Upper lobe of right lung (tissue), 1 donor: Measurements from ENCODE around the gene RAB31. TPM values are rescaled to one million over a fixed set of nuclear protein-coding genes. Genes with fewer than 3 reads are reported as not detected.

ENCODE experiments used
- ATAC-seq: fragments of 200-7000 bp; cut with Tn5 transposase; one replicate; pipeline ENCODE4 v1.9.1; 2020; ENCODE audit warnings: mild to moderate bottlenecking, moderate library complexity
- DNase-seq: peaks from one replicate; pipeline ENCODE4 v3.0.0-alpha.2; 2020
- H3K27ac ChIP-seq: fragments of 200-600 bp; one replicate; pipeline ENCODE4 v1.8.0; 2022
- H3K27me3 ChIP-seq: fragments of 200-600 bp; one replicate; pipeline ENCODE4 v1.8.0; 2022; ENCODE audit warnings: mild to moderate bottlenecking
- H3K36me3 ChIP-seq: fragments of 200-600 bp; one replicate; pipeline ENCODE4 v1.8.0; 2022
- H3K4me1 ChIP-seq: fragments of 200-600 bp; one replicate; pipeline ENCODE4 v1.8.0; 2022
- H3K4me3 ChIP-seq: fragments of 200-600 bp; one replicate; pipeline ENCODE4 v1.8.0; 2022; ENCODE audit warnings: mild to moderate bottlenecking
- H3K9me3 ChIP-seq: fragments of 200-600 bp; one replicate; pipeline ENCODE4 v1.8.0; 2022
- CTCF ChIP-seq: fragments of 200-600 bp; IDR thresholded peaks from one replicate; pipeline ENCODE4 v1.8.0; 2022; ENCODE audit warnings: antibody characterized with exemption
- intact Hi-C: fragments of 100-400 bp; cut with DNase I; formaldehyde crosslinking; loops from one replicate; pipeline ENCODE4 v1.11.0; 2022
- total RNA-seq: library from RNA; stranded (reverse); fragmentation: NEBNext Ultra II Directional; extraction: Animal tissue kit (Norgen Biotek cat#: 25700); gene quantifications from one replicate; pipeline ENCODE4 v1.2.1, GENCODE V29; 2021
- donor health status: DM: no; HTN: yes; CAD: no; lungs with severe emphysema.

The RAB31 gene
- total RNA-seq, 1 donor from 2014 or later, result 137 TPM

DNA sequence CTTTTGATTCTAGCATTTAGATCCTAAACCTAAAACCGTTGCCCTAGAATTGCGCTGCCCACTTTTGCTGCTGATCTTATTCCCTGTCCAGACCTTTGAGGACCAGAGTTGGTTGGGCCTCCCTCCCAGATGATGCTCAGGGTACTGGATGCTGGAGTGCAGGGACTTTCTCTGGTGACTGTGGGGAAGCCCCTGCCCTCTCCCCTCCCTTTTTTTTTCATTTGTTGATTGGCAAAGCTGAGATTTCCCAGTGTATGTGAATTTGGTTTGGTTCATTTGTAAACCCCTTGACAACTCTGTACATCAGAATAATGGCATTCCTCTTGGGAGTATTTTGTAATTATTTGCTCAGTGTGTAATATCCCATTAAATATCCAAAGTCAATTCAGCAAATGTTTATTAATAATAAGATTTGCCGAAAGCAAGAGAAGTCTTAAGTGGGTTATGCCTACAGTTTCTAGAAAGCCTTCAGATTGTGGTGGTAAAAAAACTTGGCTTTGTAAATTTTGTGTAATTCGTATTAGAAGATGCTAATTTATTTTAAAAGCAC is 28.3 kb downstream of the RAB31 start:
- Histone ChIP-seq H3K4me1 (peaks cover 4% of the 10 kb centered on the region), H3K4me3 (no peak overlapping the region), H3K27ac (no peak overlapping the region), H3K9me3 (no peaks in the 10 kb centered on the region), H3K27me3 (no peaks in the 10 kb centered on the region), H3K36me3 (peaks cover 5% of the 10 kb centered on the region)
- no peak for ATAC-seq
- intact Hi-C loops, result no loop called here
- DNase-seq, result no peak
- TF ChIP-seq CTCF, result no peak

DNA sequence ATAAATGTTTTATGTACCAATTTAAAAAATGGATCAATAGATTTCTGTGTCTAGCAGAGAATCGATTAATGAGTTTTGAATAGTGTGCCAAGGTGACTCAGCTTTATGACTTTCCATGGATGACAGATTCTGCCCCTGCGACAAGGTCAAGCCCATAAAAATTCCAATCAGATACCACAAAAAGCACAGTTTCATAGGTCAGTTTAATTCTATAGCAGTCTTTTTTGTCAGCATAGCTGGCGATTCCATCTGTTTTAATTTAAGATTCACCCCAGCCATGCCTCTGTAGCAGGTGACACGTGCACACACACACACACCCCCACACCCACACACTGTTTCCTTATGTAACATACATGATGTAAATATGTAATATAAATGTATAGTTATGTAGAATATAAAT is 28.9 kb downstream of the RAB31 start:
- H3K36me3 ChIP-seq, result peaks cover 5% of the 10 kb centered on the region
- H3K9me3 ChIP-seq, result no peaks in the 10 kb centered on the region
- no peak overlapping the region for H3K4me3 ChIP-seq
- TF ChIP-seq CTCF, result no peak
- H3K27me3 ChIP-seq, result no peaks in the 10 kb centered on the region
- peaks cover 7% of the 10 kb centered on the region for H3K4me1 ChIP-seq
- no peak for DNase-seq
- intact Hi-C loops, result no loop called here
- no peak overlapping the region for H3K27ac ChIP-seq
- no peak for ATAC-seq

DNA sequence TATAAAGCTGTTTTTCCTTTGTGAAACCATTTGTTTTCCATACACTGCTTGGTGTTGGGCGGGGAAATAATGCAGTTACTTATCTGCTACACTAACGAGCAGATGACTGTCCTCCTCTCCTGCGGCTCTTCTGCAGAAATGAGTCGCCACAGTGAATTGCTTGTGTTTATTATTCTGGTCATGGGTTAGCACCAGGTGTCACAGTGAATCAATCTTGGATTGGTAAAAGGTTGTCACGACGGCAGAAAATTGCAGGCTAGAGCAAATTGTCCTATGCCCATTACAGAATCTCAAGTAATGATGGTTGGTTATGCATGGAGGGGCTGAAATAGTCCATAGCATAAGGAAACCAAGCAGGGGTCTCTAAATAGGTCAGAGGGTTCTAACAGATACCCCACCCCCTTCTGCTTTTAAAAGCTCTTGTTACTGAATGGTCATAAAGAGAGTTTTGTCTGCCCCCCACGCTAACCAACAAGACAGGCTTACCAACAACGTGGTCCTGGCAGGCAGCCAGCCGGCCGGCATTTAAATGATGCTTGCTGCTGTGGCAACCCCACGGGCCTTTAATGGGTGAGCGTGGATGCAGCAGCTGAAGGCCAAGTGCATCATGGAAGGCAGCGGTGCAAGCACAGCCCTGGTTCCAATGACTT is 29.5 kb downstream of the RAB31 start:
- TF ChIP-seq CTCF, result no peak
- no peak for DNase-seq

DNA sequence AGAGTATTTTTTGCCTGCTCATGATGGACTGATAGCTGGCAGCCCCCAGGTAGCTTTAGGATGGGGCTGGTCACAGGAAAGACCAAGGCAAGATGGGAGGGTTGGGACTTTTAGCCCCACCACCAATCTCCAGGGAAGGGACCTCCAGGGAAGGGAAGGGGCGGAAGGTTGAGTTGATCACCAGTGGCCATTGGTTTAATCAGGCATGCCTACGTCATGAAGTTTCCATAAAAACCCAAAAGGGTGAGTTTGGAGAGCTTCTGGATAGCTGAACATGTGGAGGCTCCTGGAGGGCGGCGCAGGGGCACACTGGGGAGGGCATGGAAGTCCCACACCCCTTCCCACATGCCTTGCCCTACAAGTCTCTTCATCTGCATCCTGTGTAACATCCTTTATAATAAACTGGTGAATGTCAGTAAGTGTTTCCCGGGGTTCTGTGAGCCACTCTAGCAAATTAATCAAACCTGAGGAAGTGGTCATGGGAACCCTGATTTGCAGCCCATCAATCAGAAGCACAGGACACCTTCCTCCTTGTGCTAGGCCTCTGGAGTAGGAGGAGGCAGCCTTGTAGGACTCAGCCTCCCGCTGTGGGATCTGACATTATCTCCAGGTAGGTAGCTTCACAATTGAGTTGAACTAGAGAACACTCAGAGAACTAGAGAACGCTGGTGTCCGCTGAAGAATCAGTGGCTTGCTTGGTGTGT is 30.3 kb downstream of the RAB31 start:
- Histone ChIP-seq H3K4me1 (peaks cover 21% of the 10 kb centered on the region), H3K9me3 (no peaks in the 10 kb centered on the region), H3K36me3 (no peaks in the 10 kb centered on the region), H3K27me3 (no peaks in the 10 kb centered on the region), H3K4me3 (no peak overlapping the region), H3K27ac (no peak overlapping the region)
- DNase-seq, result no peak
- no peak for ATAC-seq
- intact Hi-C loops, result no loop called here
- no peak for TF ChIP-seq CTCF

More for the DNA sequence above, 29.5 kb downstream of the RAB31 start:
- ATAC-seq, result no peak
- no peak overlapping the region for H3K27ac ChIP-seq
- no peaks in the 10 kb centered on the region for H3K9me3 ChIP-seq
- no peaks in the 10 kb centered on the region for H3K27me3 ChIP-seq
- intact Hi-C loops, result no loop called here
- H3K4me1 ChIP-seq, result peaks cover 13% of the 10 kb centered on the region
- no peak overlapping the region for H3K4me3 ChIP-seq
- no peaks in the 10 kb centered on the region for H3K36me3 ChIP-seq

GRCh38 chr18:9739516-9739915 is 31.4 kb downstream of the RAB31 start:
- no peak for ATAC-seq
- H3K4me1 ChIP-seq, result peaks cover 24% of the 10 kb centered on the region
- no peak for TF ChIP-seq CTCF
- intact Hi-C loops, result no loop called here
- H3K9me3 ChIP-seq, result no peaks in the 10 kb centered on the region
- no peak for DNase-seq
- no peaks in the 10 kb centered on the region for H3K27me3 ChIP-seq
- H3K27ac ChIP-seq, result no peak overlapping the region
- H3K36me3 ChIP-seq, result no peaks in the 10 kb centered on the region
- H3K4me3 ChIP-seq, result no peak overlapping the region
